ENCODE measurements around the gene OSTN.

GRCh38 chr3:191262650-191263049 lies 63.6 kb downstream of the OSTN start:
- TF ChIP-seq ZNF239 (tag by site-specific recombination; IDR thresholded peaks at IDR 0.05) (no peak), SP3 (tag by site-specific recombination; IDR thresholded peaks at IDR 0.05) (no peak), ZNF529 (tag by site-specific recombination; IDR thresholded peaks at IDR 0.05; ENCODE audit: insufficient replicate concordance) (no peak)
- TF ChIP-seq, protein P1, sequence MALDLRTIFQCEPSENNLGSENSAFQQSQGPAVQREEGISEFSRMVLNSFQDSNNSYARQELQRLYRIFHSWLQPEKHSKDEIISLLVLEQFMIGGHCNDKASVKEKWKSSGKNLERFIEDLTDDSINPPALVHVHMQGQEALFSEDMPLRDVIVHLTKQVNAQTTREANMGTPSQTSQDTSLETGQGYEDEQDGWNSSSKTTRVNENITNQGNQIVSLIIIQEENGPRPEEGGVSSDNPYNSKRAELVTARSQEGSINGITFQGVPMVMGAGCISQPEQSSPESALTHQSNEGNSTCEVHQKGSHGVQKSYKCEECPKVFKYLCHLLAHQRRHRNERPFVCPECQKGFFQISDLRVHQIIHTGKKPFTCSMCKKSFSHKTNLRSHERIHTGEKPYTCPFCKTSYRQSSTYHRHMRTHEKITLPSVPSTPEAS (tag by site-specific recombination; IDR thresholded peaks at IDR 0.05): no peak
- TF ChIP-seq, protein P2, sequence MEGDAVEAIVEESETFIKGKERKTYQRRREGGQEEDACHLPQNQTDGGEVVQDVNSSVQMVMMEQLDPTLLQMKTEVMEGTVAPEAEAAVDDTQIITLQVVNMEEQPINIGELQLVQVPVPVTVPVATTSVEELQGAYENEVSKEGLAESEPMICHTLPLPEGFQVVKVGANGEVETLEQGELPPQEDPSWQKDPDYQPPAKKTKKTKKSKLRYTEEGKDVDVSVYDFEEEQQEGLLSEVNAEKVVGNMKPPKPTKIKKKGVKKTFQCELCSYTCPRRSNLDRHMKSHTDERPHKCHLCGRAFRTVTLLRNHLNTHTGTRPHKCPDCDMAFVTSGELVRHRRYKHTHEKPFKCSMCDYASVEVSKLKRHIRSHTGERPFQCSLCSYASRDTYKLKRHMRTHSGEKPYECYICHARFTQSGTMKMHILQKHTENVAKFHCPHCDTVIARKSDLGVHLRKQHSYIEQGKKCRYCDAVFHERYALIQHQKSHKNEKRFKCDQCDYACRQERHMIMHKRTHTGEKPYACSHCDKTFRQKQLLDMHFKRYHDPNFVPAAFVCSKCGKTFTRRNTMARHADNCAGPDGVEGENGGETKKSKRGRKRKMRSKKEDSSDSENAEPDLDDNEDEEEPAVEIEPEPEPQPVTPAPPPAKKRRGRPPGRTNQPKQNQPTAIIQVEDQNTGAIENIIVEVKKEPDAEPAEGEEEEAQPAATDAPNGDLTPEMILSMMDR (tag by site-specific recombination; IDR thresholded peaks at IDR 0.05): no peak
